CD14-positive monocyte (primary cell): Measurements from ENCODE around the gene PIP5K1A. TPM values are rescaled to one million over a fixed set of nuclear protein-coding genes. Genes with fewer than 3 reads are reported as not detected.
"Not testable (repeated sequence)": the region's sequence is repeated elsewhere in the genome, so short reads cannot be mapped to it uniquely, and the experiment has no call there.

Source experiments
- DNase-seq, 3 donors: peaks; one replicate each; pipeline ENCODE4 v3.0.0-alpha.2; 2011 to 2022
- H2AFZ ChIP-seq: 2 replicates; pipeline ENCODE4 v1.6.0; 2012; ENCODE audit warnings: mild to moderate bottlenecking, low read depth, low read length, inconsistent platforms; ENCODE audit not compliant: insufficient read depth, poor library complexity, severe bottlenecking
- H3K27ac ChIP-seq, 2 donors: 1 replicate in 1 of 2; 2 replicates in 1 of 2; pipeline ENCODE4 v1.5.1; 2012 to 2013; ENCODE audit warnings: low read length in 2 of 2, control low read depth in 1 of 2, inconsistent platforms in 1 of 2, low read depth in 1 of 2, mild to moderate bottlenecking in 1 of 2
- H3K27me3 ChIP-seq, 2 donors: one replicate each; pipeline versions ENCODE4 v1.6.0 to v1.6.1; 2011 to 2013; ENCODE audit warnings: low read length in 2 of 2; ENCODE audit not compliant: control insufficient read depth in 2 of 2, insufficient read depth in 2 of 2
- H3K36me3 ChIP-seq, 2 donors: replicated peaks in 1 of 2; 1 replicate in 1 of 2; 2 replicates in 1 of 2; pipeline versions ENCODE4 v1.5.1 to v1.6.1; 2012 to 2013; ENCODE audit warnings: low read length in 2 of 2, control low read depth in 1 of 2, inconsistent platforms in 1 of 2, mild to moderate bottlenecking in 1 of 2; ENCODE audit not compliant: insufficient read depth in 2 of 2, control insufficient read depth in 1 of 2
- H3K4me1 ChIP-seq, 2 donors: 1 replicate in 1 of 2; 2 replicates in 1 of 2; pipeline versions ENCODE4 v1.5.1 to v1.6.1; 2012 to 2013; ENCODE audit warnings: low read length in 2 of 2, control low read depth in 1 of 2, inconsistent platforms in 1 of 2, mild to moderate bottlenecking in 1 of 2, moderate library complexity in 1 of 2; ENCODE audit not compliant: insufficient read depth in 2 of 2, control insufficient read depth in 1 of 2
- H3K4me2 ChIP-seq: replicated peaks from 2 replicates; pipeline ENCODE3; 2012; ENCODE audit warnings: low read length, moderate library complexity, mild to moderate bottlenecking; ENCODE audit not compliant: poor library complexity, severe bottlenecking; ENCODE audit errors: extremely low read depth
- H3K4me3 ChIP-seq, 3 experiments: fragments of 200-600 bp in 1 of 3; sonication (generic) in 1 of 3; replicated peaks in 1 of 3; 1 replicate in 2 of 3; 2 replicates in 1 of 3; pipeline ENCODE4 v1.5.1; 2011 to 2013; ENCODE audit warnings: low read length in 3 of 3, mild to moderate bottlenecking in 3 of 3, control low read depth in 2 of 3, low read depth in 2 of 3, inconsistent platforms in 1 of 3, moderate library complexity in 1 of 3
- H3K79me2 ChIP-seq: 2 replicates; pipeline ENCODE4 v1.6.0; 2012; ENCODE audit warnings: mild to moderate bottlenecking, control low read depth, inconsistent platforms, low read length, moderate library complexity; ENCODE audit not compliant: insufficient read depth
- H3K9ac ChIP-seq: 2 replicates; pipeline ENCODE4 v1.6.0; 2017; ENCODE audit warnings: low read length, mild to moderate bottlenecking; ENCODE audit not compliant: insufficient read depth, poor library complexity, severe bottlenecking
- H3K9me3 ChIP-seq, 2 donors: replicated peaks in 1 of 2; 1 replicate in 1 of 2; 2 replicates in 1 of 2; pipeline versions ENCODE4 v1.5.1 to v1.6.1; 2012 to 2013; ENCODE audit warnings: low read length in 2 of 2, control low read depth in 1 of 2; ENCODE audit not compliant: control insufficient read depth in 1 of 2, insufficient read depth in 1 of 2
- H4K20me1 ChIP-seq: 2 replicates; pipeline ENCODE4 v1.6.0; 2012; ENCODE audit warnings: mild to moderate bottlenecking, low read length, control low read depth, moderate library complexity; ENCODE audit not compliant: insufficient read depth
- H3K27ac Mint-ChIP-seq, 7 donors: one replicate each; pipeline ENCODE4 v1.8.0; 2020; ENCODE audit warnings: mild to moderate bottlenecking in 7 of 7, mixed read lengths in 7 of 7, moderate library complexity in 6 of 7, inconsistent platforms in 2 of 7
- H3K27me3 Mint-ChIP-seq, 3 donors: one replicate each; pipeline ENCODE4 v1.8.0; 2021 to 2022; ENCODE audit warnings: low read depth in 3 of 3, mild to moderate bottlenecking in 3 of 3, mixed read lengths in 3 of 3, moderate library complexity in 3 of 3, inconsistent platforms in 1 of 3
- H3K36me3 Mint-ChIP-seq, 2 donors: one replicate each; pipeline ENCODE4 v1.8.0; 2020; ENCODE audit warnings: mixed read lengths in 2 of 2, inconsistent platforms in 1 of 2, mild to moderate bottlenecking in 1 of 2
- H3K4me1 Mint-ChIP-seq: one replicate; pipeline ENCODE4 v1.8.0; 2020; ENCODE audit warnings: mild to moderate bottlenecking, mixed read lengths
- H3K4me3 Mint-ChIP-seq, 2 donors: one replicate each; pipeline ENCODE4 v1.8.0; 2020; ENCODE audit warnings: mild to moderate bottlenecking in 2 of 2, mixed read lengths in 2 of 2, moderate library complexity in 1 of 2
- H3K9me3 Mint-ChIP-seq, 7 donors: one replicate each; pipeline ENCODE4 v1.8.0; 2020 to 2022; ENCODE audit warnings: mixed read lengths in 7 of 7, mild to moderate bottlenecking in 6 of 7, moderate library complexity in 6 of 7, inconsistent platforms in 2 of 7
- CTCF ChIP-seq: fragments of 200-600 bp; IDR thresholded peaks from one replicate; pipeline ENCODE4 v1.8.0; 2022; ENCODE audit warnings: antibody characterized with exemption, mild to moderate bottlenecking
- WGBS: methylation state at CpG from one replicate; pipeline ENCODE4 v1.1.5; 2013; ENCODE audit warnings: missing lambda C conversion rate; ENCODE audit not compliant: insufficient coverage; 5-methylcytosine and 5-hydroxymethylcytosine counted together
- intact Hi-C, 2 donors: fragments of 100-400 bp; cut with micrococcal nuclease; formaldehyde crosslinking; loops; one replicate each; pipeline versions ENCODE4 v1.15.0 to v1.15.1; 2023
- polyA plus RNA-seq, 3 donors: library from polyadenylated mRNA; depleted of rRNA in 1 of 3; unstranded in 2 of 3; stranded (reverse) in 1 of 3; fragments of 300-500 nt in 2 of 3; fragments of >200 nt in 1 of 3; fragmentation: Illumina TruSeq in 2 of 3; gene quantifications; 1 replicate in 2 of 3; 2 replicates in 1 of 3; pipeline ENCODE4 v1.2.3, GENCODE V29; 2012 to 2021

Gene PIP5K1A
- polyA plus RNA-seq, 3 donors, result 10.8 to 47.7 (median 11.7) TPM

- Mint-ChIP-seq H3K4me3 (no peak overlapping the region), H3K9me3 (peaks cover 0 to 2% (median 0%) of the 10 kb centered on the region in 7 donors), H3K4me1 (peaks cover 16% of the 10 kb centered on the region), H3K36me3 (peaks cover 62 to 74% of the 10 kb centered on the region in 2 donors), H3K27ac (peak overlapping the region in 2 of 7 donors; percentile 14 to 51), H3K27me3 (peaks cover 0 to 2% (median 2%) of the 10 kb centered on the region in 3 donors)
- Histone ChIP-seq H3K36me3 (peaks cover 63 to 68% of the 10 kb centered on the region in 2 donors), H4K20me1 (no peaks in the 10 kb centered on the region), H3K9ac (no peak overlapping the region), H2AFZ (no peak overlapping the region), H3K4me2 (no peak overlapping the region), H3K4me3 (no peak overlapping the region), H3K4me1 (peaks cover 8 to 12% of the 10 kb centered on the region in 2 donors), H3K9me3 (no peaks in the 10 kb centered on the region), H3K27ac (no peak overlapping the region), H3K79me2 (peaks cover 28% of the 10 kb centered on the region), H3K27me3 (no peaks in the 10 kb centered on the region)
- no peak for TF ChIP-seq CTCF
- intact Hi-C loops, result no loop called here
- no peak for DNase-seq
- 100% methylated on average over 2 of the region's 10 CpGs for WGBS
These were observed 14.1 kb upstream of the PIP5K1A start for GRCh38 chr1:151184211-151184610.

GRCh38 chr1:151187205-151187604 is 11.1 kb upstream of the PIP5K1A start:
- DNase-seq, result no peak
- TF ChIP-seq CTCF, result no peak
- H3K4me1 Mint-ChIP-seq, result peaks cover 27% of the 10 kb centered on the region
- peaks cover 0 to 4% (median 3%) of the 10 kb centered on the region in 3 donors for H3K27me3 Mint-ChIP-seq
- H3K27ac Mint-ChIP-seq, result no peak overlapping the region
- no peak overlapping the region for H3K27ac ChIP-seq
- no peak overlapping the region for H3K9ac ChIP-seq
- H3K4me3 ChIP-seq, result no peak overlapping the region
- no peak overlapping the region for H3K4me2 ChIP-seq
- peaks cover 39 to 44% of the 10 kb centered on the region in 2 donors for H3K36me3 Mint-ChIP-seq
- intact Hi-C loops, result loop anchor here in 1 of 2 donors (5.0 kb wide), 1 partner anchor 160 kb away; the partner anchor contains the start of gene RFX5
- H3K9me3 ChIP-seq, result no peaks in the 10 kb centered on the region
- H3K27me3 ChIP-seq, result no peaks in the 10 kb centered on the region
- no peak overlapping the region for H2AFZ ChIP-seq
- peaks cover 37% of the 10 kb centered on the region for H3K79me2 ChIP-seq
- no CpG with 5 or more reads among the region's 1 CpG for WGBS
- H3K4me3 Mint-ChIP-seq, result no peak overlapping the region
- H3K36me3 ChIP-seq, result peaks cover 34 to 39% of the 10 kb centered on the region in 2 donors
- no peaks in the 10 kb centered on the region for H4K20me1 ChIP-seq
- peaks cover 18 to 23% of the 10 kb centered on the region in 2 donors for H3K4me1 ChIP-seq
- peaks cover 0 to 3% (median 0%) of the 10 kb centered on the region in 7 donors for H3K9me3 Mint-ChIP-seq

GRCh38 chr1:151188667-151189066 is 9.7 kb upstream of the PIP5K1A start:
- not testable (repeated sequence) for H4K20me1 ChIP-seq, H3K9me3 ChIP-seq, H3K27ac ChIP-seq, H3K27me3 Mint-ChIP-seq, H3K9me3 Mint-ChIP-seq, H2AFZ ChIP-seq, DNase-seq, H3K27me3 ChIP-seq, H3K27ac Mint-ChIP-seq
- H3K4me3 Mint-ChIP-seq, result peak overlapping the region in 1 of 2 donors; percentile 100
- intact Hi-C loops, result loop anchor here in 1 of 2 donors (5.0 kb wide), 1 partner anchor 159 kb away; the partner anchor contains the start of gene RFX5
- Histone ChIP-seq H3K36me3 (peaks cover 21 to 25% of the 10 kb centered on the region in 2 donors), H3K79me2 (peaks cover 37% of the 10 kb centered on the region), H3K9ac (peak overlapping the region; percentile 78), H3K4me1 (peaks cover 18 to 23% of the 10 kb centered on the region in 2 donors), H3K4me2 (peak overlapping the region; percentile 83), H3K4me3 (peak overlapping the region in 1 of 3 experiments; percentile 93)
- 83% methylated on average over 4 of the region's 8 CpGs for WGBS
- peaks cover 27% of the 10 kb centered on the region for H3K4me1 Mint-ChIP-seq
- H3K36me3 Mint-ChIP-seq, result peaks cover 27 to 29% of the 10 kb centered on the region in 2 donors
